ENCODE data around the gene SSBP4.

- TF ChIP-seq CTCF (IDR thresholded peaks at IDR 0.05; ENCODE audit: insufficient read depth, low read depth, low read length) (no peak), EZH2 (IDR thresholded peaks at IDR 0.05; ENCODE audit: insufficient read depth, low read length) (no peak)
Observed at GRCh38 chr19:18480006-18480691, 61.0 kb downstream of the SSBP4 start.

All from astrocyte (in vitro differentiated cells and primary cell).